ENCODE measurements around the gene MYO5B. TPM values are rescaled to one million over a fixed set of nuclear protein-coding genes. Genes with fewer than 3 reads are reported as not detected.

MYO5B gene
- polyA plus RNA-seq, 12 donors, result 1.0 to 10.1 (median 1.5) TPM; not detected in 1

GRCh38 chr18:49855711-49856415 is 339.1 kb downstream of the MYO5B start:
- no peak for DNase-seq

- DNase-seq, result no peak
These were observed 340.3 kb downstream of the MYO5B start for GRCh38 chr18:49854681-49855080.

- DNase-seq, result no peak
These were observed 341.5 kb downstream of the MYO5B start for GRCh38 chr18:49853436-49853835.

DNA sequence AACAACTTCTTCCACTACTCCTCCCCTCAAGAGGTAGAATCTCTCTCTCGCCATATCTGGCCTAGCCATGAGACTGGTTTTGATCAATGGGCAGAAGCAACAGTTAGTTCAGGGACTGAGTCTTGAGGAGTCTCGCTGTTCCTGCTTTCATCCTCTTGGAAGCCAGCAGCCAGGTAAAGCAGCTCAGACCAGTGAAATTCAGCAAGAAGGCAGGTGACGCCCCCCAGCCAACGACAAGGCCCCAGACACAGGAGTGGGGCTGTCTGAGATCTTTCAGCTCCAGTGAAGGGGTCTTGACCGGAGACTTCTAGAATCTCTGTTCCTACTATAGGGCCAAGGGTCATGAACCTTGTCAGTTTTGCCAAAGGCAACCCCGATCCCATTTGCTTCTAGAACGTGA is 341.9 kb downstream of the MYO5B start:
- no peak for DNase-seq

GRCh38 chr18:49851624-49852023 is 343.3 kb downstream of the MYO5B start:
- no peak for DNase-seq

GRCh38 chr18:49850636-49851035 is 344.3 kb downstream of the MYO5B start:
- no peak for DNase-seq

- no peak for DNase-seq
These were observed 345.4 kb downstream of the MYO5B start for GRCh38 chr18:49849331-49850217.

GRCh38 chr18:49848115-49848514 is 346.8 kb downstream of the MYO5B start:
- no peak for DNase-seq

GRCh38 chr18:49847524-49847923 is 347.4 kb downstream of the MYO5B start:
- no peak for DNase-seq

DNA sequence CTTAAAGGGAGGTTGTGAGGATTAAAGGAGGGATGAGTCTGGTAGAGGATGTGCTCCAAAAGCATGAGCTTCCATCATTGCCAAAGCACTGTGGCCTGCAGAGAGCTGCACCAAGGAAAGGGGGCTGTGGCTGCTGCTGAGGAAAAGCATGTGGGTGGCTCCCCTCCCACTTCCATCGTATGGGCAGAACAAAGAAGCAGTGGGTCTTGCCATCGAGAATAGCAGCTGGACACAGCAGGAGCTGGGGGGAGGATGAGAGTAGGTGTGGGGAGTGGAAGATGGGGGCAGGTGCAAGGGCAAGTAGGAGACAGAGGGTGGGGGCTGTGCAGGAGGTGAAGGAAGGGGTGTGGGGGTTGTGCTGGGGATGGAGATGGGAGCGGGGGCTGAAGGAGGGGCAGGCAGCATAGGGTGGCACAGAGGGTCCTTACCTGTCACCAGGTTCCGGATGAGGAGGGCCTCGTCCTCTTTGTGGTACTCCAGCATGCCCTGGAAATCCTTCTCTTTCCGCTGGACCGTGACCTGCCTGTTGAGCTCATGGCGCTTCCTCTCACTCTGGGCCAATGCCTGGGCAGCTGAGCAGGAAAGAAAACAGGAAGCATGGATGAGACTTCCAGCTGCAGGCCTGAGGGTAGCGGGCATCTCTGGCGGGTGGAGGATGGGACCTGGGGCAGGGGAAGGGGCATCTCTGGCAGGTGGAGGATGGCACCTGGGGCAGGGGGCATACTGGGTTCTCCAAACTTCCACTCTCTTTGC is 348.1 kb downstream of the MYO5B start:
- DNase-seq, result no peak

DNA sequence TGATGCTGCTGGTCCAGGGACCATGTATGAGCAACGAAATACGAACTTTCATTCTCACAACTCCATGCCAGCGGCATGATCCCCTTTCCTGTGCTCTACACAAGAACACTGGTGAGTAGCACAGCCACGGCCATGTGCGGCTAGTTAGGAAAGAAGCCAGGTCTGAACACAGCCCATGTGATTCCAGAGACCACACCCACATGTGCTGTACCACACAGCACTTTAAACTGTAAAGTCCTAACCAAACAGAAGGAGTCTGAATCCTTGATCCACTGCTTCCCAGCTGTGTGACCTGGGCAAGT is 348.6 kb downstream of the MYO5B start:
- no peak for DNase-seq

- DNase-seq, result no peak
These were observed 349.2 kb downstream of the MYO5B start for GRCh38 chr18:49845629-49846360.

GRCh38 chr18:49844903-49845302 is 350.0 kb downstream of the MYO5B start:
- no peak for DNase-seq

- no peak for DNase-seq
These were observed 350.9 kb downstream of the MYO5B start for GRCh38 chr18:49843778-49844625.

- no peak for DNase-seq
These were observed 351.8 kb downstream of the MYO5B start for GRCh38 chr18:49843131-49843530.

GRCh38 chr18:49842656-49843055 is 352.3 kb downstream of the MYO5B start:
- DNase-seq, result no peak

DNA sequence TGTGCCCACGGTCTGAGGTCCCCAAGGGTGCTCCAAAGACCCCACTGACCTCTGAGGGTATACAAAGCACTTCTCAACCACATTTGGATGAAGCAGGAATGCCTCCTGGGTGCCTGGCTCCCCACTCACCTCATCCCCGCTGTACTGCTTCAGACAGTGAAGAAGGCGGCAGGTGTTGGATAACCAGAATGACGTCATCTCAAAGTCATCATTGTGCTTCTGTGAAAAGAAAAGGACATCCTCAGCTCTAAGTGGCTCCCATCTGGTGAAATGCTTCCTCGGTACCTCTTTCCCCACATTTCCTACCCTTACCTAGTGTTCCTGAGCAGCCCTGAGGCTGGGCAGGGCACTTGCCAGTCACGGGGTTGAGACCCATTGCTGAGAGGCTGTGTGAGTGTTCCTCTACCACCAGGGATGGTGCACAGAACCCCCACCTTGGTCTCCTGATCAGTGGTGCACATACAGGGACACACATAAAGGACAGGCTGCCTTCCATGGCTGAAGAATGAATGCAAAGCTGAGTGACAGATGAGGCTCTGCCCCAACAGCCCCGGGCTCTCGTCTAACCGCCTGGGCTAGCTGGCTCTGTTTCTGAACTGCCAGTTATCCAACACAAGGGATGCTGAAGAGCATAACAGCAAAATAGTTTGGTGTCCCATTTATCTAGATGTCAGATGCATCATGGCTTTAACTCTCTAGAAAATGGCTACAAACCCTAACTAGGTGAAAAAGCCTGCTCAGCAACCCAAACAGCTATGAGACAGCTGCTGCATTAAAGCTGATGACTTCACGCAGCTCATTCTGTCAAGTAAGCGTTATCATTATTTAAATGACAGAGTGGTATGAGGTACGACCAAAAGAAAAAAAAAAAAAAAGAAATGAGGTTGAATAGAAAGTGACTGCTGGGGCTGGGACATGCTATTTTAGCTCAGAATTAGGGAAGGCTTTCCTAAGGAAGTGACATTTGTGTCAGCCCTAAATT is 353.4 kb downstream of the MYO5B start:
- no peak for DNase-seq

GRCh38 chr18:49839012-49839411 is 355.9 kb downstream of the MYO5B start:
- no peak for DNase-seq

DNA sequence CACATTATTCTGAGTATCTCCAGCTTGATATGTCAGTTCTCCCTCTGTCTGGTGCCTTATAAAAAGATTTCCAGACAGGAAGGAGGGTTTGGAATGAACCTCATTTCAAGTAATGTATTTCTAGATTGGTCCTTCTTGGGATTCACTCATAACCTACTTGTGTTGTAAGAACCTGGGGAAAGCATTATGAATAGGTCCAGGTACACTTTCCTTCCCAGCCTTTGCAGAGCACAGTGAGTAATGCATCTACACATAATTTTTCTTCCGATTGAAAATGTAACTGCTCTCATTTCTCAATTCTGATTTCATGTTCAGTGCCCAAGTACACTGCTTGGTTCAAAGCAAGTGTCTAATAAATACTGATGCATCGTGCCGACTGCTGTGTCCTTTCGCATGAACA is 356.6 kb downstream of the MYO5B start:
- DNase-seq, result no peak

DNA sequence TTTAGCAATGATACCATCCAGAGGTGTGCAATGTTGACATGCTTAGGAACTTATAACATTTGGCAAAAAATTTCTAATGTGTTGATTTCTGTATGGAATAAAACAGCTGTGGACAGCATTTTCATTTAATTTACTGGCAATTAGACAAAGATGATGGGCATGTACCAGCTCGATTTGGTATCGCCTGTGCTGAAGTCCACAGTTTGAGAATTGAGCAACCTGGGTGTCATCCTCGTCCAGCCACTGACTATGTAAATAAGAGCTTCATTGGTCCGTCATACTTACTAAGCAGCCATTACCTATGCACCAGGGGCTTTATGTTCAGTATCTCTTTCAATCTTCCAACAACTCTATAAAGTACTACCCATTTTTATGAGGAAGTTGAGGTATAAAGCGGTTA is 357.1 kb downstream of the MYO5B start:
- DNase-seq, result no peak

Data from muscle of arm (tissue), 12 donors.